Activated CD4-positive, alpha-beta memory T cell treated with anti-CD3 and anti-CD28 coated beads, Interleukin-2, amount 10 ng/mL, durations not matched to agents 7 days and 5 days (primary cell): ENCODE measurements around the gene PEMT. TPM values are rescaled to one million over a fixed set of nuclear protein-coding genes. Genes with fewer than 3 reads are reported as not detected.
A peak's percentile ranks its signal among the peaks of the same experiment; 100 is the strongest.
"Not testable (repeated sequence)": the region's sequence is repeated elsewhere in the genome, so short reads cannot be mapped to it uniquely, and the experiment has no call there.

Source experiments
- CTCF ChIA-PET: fragments of 350-600 bp; sonication (Branson Sonifier 250); formaldehyde crosslinking; loops from one replicate; lab custom pipeline; 2021; ENCODE audit warnings: antibody characterized with exemption, inconsistent platforms; lab: Charles Lee
- POLR2A ChIA-PET: fragments of 350-600 bp; sonication (Branson Sonifier 250); formaldehyde crosslinking; loops from one replicate; lab custom pipeline; 2021; ENCODE audit warnings: antibody characterized with exemption; lab: Charles Lee
- DNase-seq: peaks from one replicate; pipeline ENCODE4 v3.0.0-alpha.2; 2020
- H3K27ac Mint-ChIP-seq: one replicate; pipeline ENCODE4 v1.8.0; 2021; ENCODE audit warnings: mild to moderate bottlenecking, mixed read lengths
- H3K27me3 Mint-ChIP-seq: one replicate; pipeline ENCODE4 v1.8.0; 2021; ENCODE audit warnings: mixed read lengths
- H3K36me3 Mint-ChIP-seq: one replicate; pipeline ENCODE4 v1.8.0; 2021; ENCODE audit warnings: low read depth, mixed read lengths
- H3K4me1 Mint-ChIP-seq: one replicate; pipeline ENCODE4 v1.8.0; 2021; ENCODE audit warnings: mixed read lengths
- H3K4me3 Mint-ChIP-seq: one replicate; pipeline ENCODE4 v1.8.0; 2021; ENCODE audit warnings: mild to moderate bottlenecking, mixed read lengths
- H3K9me3 Mint-ChIP-seq: one replicate; pipeline ENCODE4 v1.8.0; 2021; ENCODE audit warnings: mixed read lengths
- total RNA-seq, 2 experiments: library from RNA; stranded (reverse); gene quantifications; one replicate each; pipeline ENCODE4 v1.2.3, GENCODE V29; 2021

Gene PEMT
- total RNA-seq, 2 experiments from 2014 or later = 17.2 to 22.0 TPM

DNA sequence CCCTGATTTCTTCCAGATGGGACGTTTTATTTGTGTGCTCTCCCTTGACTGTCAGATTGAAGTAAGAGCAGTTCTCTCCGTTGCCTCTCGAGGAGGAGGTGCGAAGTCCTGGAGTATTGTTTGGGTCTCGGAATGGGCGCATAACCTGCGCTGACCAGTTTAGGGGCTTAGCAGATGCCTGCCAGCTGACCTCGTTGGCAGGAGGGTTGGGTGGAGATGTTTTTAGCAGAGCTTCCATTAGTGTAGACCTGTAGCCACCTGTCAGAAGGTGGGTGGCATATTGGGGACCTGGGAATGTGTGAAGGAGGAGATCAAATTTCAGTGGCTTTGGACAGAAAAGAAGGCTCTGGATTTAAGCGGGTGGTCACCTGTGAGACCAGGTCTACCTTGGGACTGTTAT, 98.9 kb downstream of the PEMT start:
- POLR2A ChIA-PET = no interaction called here
- CTCF ChIA-PET = no interaction called here
- DNase-seq = no peak
- Mint-ChIP-seq H3K36me3 (peaks cover 27% of the 10 kb centered on the region), H3K27ac (no peak overlapping the region), H3K27me3 (peaks cover 14% of the 10 kb centered on the region), H3K9me3 (no peaks in the 10 kb centered on the region), H3K4me3 (no peak overlapping the region), H3K4me1 (peaks cover 21% of the 10 kb centered on the region)

DNA sequence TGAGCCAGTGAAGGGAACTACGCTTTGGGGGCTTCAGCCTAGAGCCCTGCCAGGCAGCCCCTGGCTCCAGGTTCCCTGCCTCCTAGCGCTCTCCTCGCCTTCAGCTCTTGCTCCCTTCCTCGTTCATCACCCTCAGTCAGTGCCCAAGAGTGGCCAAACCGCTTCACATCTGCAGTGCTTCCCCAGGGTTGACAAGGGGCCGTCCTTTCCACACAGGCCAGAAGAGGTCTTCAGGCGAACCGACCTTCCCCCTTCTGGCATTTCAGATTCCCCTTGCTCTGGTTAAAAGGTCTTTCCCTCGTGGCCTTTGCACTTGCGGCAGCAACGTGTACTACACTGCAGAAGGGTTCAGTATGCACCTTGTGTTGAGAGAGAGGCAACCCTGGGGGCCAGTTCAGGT, 99.4 kb downstream of the PEMT start:
- CTCF ChIA-PET = no interaction called here
- H3K9me3 Mint-ChIP-seq = no peaks in the 10 kb centered on the region
- peaks cover 18% of the 10 kb centered on the region for H3K4me1 Mint-ChIP-seq
- H3K36me3 Mint-ChIP-seq = peaks cover 32% of the 10 kb centered on the region
- POLR2A ChIA-PET = no interaction called here
- H3K27me3 Mint-ChIP-seq = peaks cover 14% of the 10 kb centered on the region
- no peak overlapping the region for H3K4me3 Mint-ChIP-seq
- no peak for DNase-seq
- H3K27ac Mint-ChIP-seq = no peak overlapping the region

DNA sequence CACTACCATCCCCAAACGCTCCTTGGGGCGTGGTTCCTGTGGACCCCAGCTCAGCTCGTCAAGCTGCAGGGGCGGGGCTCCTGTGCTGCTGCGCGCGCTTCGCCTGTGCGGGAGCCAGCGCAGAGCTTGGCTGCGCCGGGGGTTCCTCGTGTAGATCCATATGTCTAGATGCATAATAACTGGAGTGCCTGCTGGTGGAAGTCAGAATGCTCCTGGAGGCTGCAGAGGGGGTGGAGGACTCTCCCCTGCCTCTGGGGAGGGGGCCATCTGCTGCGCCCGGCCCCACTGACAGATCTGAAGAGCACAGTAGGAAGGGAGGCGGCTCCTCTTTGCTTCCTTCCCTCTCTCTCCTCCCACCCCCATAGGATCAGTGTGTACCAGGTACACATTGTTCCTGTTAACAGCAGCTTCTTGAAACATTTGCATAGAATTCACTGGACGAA, 99.9 kb downstream of the PEMT start:
- no peak for DNase-seq
- H3K4me3 Mint-ChIP-seq = no peak overlapping the region
- peaks cover 14% of the 10 kb centered on the region for H3K27me3 Mint-ChIP-seq
- no peaks in the 10 kb centered on the region for H3K9me3 Mint-ChIP-seq
- peaks cover 36% of the 10 kb centered on the region for H3K36me3 Mint-ChIP-seq
- POLR2A ChIA-PET = no interaction called here
- CTCF ChIA-PET = no interaction called here
- H3K27ac Mint-ChIP-seq = no peak overlapping the region
- peaks cover 18% of the 10 kb centered on the region for H3K4me1 Mint-ChIP-seq

DNA sequence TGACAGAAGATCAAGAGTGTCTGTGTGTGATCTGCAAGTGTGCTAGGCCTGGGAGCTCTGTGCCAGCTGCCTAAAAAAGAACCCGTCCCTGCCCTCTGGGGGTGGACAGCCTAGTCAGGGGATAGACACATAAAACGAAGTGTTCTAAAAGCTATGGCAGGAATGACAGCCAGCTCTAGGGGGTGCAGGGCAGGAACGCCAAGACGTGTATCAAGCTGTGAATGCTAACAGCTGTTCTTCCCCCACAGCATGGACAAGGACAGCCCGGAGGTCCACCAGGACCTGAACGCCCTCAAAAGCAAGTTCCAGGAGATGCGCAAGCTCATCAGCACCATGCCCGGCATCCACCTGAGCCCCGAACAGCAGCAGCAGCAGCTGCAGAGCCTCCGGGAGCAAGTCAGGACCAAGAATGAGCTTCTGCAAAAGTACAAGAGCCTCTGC, 100.5 kb downstream of the PEMT start:
- POLR2A ChIA-PET = no interaction called here
- DNase-seq = no peak
- no peak overlapping the region for H3K27ac Mint-ChIP-seq

DNA sequence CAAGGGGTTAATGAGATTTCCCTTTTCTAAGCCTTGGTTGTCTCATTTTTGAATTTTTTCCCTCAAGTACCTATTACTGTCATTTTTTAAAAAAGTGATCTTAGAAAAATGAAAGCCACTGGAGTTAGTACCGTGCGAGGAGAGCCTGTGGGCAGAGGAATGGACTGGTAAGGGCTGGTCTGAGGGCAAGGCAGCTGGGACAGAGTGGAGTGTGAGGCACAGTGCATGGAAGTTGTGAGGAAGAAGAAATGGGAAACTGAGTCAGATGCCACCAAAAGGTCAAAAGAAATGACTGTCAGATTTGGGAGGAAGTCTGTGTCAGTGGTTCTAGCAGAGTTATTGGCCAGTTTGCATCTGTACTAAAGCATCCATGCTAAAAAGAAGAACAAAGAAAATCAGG, 103.5 kb downstream of the PEMT start:
- no peak overlapping the region for H3K27ac Mint-ChIP-seq

More for the DNA sequence above, 100.5 kb downstream of the PEMT start:
- CTCF ChIA-PET = interaction anchor here (1.0 kb wide), 1 partner anchor 99 kb away, joined by 3 read pairs; no protein-coding TSS in a partner anchor
- Mint-ChIP-seq H3K36me3 (peaks cover 36% of the 10 kb centered on the region), H3K4me1 (peaks cover 18% of the 10 kb centered on the region), H3K27me3 (peaks cover 14% of the 10 kb centered on the region), H3K4me3 (no peak overlapping the region), H3K9me3 (no peaks in the 10 kb centered on the region)

DNA sequence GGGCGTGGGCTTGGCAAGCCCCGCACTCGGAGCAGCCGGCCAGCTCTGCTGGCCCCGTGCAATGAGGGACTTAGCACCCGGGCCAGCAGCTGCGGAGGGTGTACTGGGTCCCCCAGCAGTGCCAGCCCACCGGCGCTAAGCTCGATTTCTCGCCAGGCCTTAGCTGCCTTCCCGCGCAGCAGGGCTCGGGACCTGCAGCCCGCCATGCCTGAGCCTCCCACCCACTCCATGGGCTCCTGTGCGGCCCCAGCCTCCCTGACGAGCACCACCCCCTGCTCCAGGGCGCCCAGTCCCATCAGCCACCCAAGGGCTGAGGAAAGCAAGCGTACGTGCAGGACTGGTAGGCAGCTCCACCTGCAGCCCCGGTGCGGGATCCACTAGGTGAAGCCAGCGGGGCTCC, 105.1 kb downstream of the PEMT start:
- not testable (repeated sequence) for H3K9me3 Mint-ChIP-seq, H3K27me3 Mint-ChIP-seq, DNase-seq, H3K27ac Mint-ChIP-seq, H3K4me3 Mint-ChIP-seq
- ChIA-PET POLR2A (interaction anchor here (1.5 kb wide), 1 partner anchor 10 kb away, joined by 4 read pairs; the partner anchor contains the start of gene RASD1), CTCF (interaction anchor here (0.8 to 1.1 kb wide), 2 partner anchors 10 kb away, joined by 3 to 4 read pairs; partner anchors contain the start of gene RASD1)
- Mint-ChIP-seq H3K36me3 (peaks cover 38% of the 10 kb centered on the region), H3K4me1 (peaks cover 28% of the 10 kb centered on the region)

More for the DNA sequence above, 103.5 kb downstream of the PEMT start:
- no peak overlapping the region for H3K4me3 Mint-ChIP-seq
- no peaks in the 10 kb centered on the region for H3K27me3 Mint-ChIP-seq
- no peaks in the 10 kb centered on the region for H3K9me3 Mint-ChIP-seq
- ChIA-PET CTCF (no interaction called here), POLR2A (no interaction called here)
- H3K4me1 Mint-ChIP-seq = peaks cover 14% of the 10 kb centered on the region
- DNase-seq = no peak
- H3K36me3 Mint-ChIP-seq = peaks cover 46% of the 10 kb centered on the region

DNA sequence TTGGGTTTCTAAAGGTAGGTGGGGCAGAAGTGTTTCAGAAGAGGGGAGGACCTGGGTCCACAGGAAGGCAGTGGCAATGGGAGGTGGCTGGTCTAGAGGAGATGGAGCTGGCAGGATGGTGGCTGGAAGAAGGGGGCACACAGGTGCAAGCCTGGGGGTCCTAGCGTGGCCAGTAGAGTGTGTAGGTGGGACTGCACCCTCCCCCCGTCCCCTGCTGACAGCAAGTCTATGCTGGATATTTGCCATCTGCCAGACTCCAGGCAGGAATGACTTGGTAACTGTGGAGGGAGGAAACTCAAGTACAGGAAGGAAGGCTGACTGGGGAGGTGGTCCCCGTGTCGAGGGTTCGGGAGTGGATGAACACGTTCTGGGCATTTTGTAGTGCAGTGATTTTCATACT, 106.1 kb downstream of the PEMT start:
- Mint-ChIP-seq H3K4me3 (no peak overlapping the region), H3K9me3 (no peaks in the 10 kb centered on the region), H3K4me1 (peaks cover 37% of the 10 kb centered on the region), H3K27ac (no peak overlapping the region), H3K36me3 (peaks cover 40% of the 10 kb centered on the region), H3K27me3 (no peaks in the 10 kb centered on the region)
- POLR2A ChIA-PET = no interaction called here
- CTCF ChIA-PET = no interaction called here
- no peak for DNase-seq

DNA sequence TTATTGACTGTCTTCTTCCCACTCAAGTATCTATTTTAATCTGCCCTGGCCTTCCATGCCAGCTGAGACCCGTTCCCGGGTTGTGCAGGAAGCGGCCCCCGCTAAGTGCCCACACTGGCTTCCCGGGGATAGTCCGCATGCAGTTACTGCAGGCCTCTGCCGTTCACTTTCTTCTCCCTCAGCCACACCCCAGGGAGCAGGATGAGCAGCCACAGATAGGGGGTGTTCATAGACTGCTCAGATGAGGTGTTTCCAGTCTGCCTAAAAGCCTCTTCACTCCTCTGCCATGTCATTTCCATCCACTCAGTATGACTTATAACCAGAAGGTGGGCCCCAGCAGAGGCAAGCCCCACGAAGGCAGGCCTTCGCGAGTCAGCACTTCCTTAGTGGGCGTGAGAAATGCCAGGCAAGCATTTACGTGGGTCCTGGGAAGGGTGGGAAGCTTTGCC, 107.0 kb downstream of the PEMT start:
- DNase-seq = no peak
- Mint-ChIP-seq H3K4me3 (no peak overlapping the region), H3K36me3 (peaks cover 39% of the 10 kb centered on the region), H3K27ac (peak overlapping the region; percentile 3), H3K9me3 (no peaks in the 10 kb centered on the region), H3K4me1 (peaks cover 42% of the 10 kb centered on the region), H3K27me3 (no peaks in the 10 kb centered on the region)
- CTCF ChIA-PET = interaction anchor here (0.7 kb wide), 1 partner anchor 44 kb away, joined by 3 read pairs; no protein-coding TSS in a partner anchor
- POLR2A ChIA-PET = no interaction called here

DNA sequence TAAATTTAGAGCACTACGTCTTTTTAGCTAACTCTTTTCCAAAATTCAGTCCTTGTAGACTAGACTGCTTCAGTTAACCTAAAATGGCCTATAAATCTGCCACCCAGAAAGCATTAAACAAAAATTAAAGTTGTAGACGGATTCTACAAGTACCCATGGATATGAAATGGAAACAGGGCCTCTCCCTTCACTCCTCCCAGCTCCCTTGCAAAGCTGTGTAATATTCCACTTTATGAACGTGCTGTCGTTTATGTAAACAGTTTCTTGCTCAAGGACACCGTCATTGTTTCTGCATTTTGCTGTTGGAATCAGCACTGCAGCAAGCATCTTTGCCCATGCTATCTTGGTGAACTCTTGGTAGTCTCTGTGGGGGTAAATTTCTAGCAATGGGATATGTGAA, 109.6 kb downstream of the PEMT start:
- ChIA-PET CTCF (no interaction called here), POLR2A (no interaction called here)
- Mint-ChIP-seq H3K36me3 (peaks cover 32% of the 10 kb centered on the region), H3K27me3 (no peaks in the 10 kb centered on the region), H3K4me1 (peaks cover 63% of the 10 kb centered on the region), H3K27ac (no peak overlapping the region), H3K9me3 (no peaks in the 10 kb centered on the region), H3K4me3 (no peak overlapping the region)
- no peak for DNase-seq

DNA sequence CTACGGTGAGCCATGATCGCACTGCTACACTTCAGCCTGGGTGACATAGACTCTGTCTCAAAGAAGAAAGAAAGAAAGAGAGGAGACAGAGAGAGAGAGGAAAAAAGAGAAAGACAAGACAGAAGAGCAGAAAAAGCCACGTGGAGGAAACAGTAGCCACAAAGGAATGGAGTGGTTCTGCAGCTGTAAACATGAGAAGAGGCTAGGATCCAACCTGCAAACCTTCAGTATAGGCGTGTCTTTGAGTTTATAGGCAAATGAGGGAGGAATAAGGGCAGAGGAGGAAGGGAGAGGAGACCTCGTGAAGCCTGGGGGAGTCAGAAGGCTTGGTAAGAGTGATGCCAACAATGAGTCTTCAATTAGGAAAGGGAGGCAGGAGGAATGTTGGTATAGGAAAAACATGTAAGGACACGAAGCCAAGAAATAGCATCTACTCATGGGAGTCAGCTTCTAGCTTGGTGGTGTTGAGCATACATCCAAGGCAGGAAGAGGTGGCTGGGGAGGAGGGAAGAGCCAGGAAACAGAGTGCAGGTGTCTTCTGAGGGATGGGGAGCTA, 110.8 kb downstream of the PEMT start:
- H3K4me1 Mint-ChIP-seq = peaks cover 72% of the 10 kb centered on the region

DNA sequence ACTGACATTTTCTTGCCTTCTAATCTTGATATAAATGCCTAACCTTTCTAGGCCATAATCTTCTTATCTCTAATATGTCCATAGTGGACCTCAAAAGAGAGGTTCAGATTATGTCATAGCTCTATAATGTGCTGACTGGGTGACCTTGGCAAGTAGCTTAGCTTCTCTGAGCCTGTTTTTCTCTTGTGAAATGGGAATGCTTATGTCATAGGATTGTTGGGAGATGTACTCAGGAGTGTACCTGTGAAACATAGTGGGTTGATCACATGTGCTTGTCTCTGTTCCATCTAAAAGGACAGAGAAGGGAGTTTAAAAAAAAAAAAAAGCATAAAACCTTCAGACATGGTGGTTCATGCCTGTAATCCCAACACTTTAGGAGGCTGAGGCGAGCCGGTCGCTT, 112.3 kb downstream of the PEMT start:
- Mint-ChIP-seq H3K4me3 (no peak overlapping the region), H3K36me3 (peaks cover 22% of the 10 kb centered on the region), H3K27ac (no peak overlapping the region), H3K9me3 (no peaks in the 10 kb centered on the region), H3K4me1 (peaks cover 65% of the 10 kb centered on the region), H3K27me3 (peaks cover under 1% of the 10 kb centered on the region)
- ChIA-PET POLR2A (no interaction called here), CTCF (interaction anchor here (1.0 kb wide), 1 partner anchor 90 kb away, joined by 3 read pairs; no protein-coding TSS in a partner anchor)
- DNase-seq = no peak

More for the DNA sequence above, 110.8 kb downstream of the PEMT start:
- H3K9me3 Mint-ChIP-seq = no peaks in the 10 kb centered on the region
- H3K27ac Mint-ChIP-seq = no peak overlapping the region
- DNase-seq = no peak
- ChIA-PET CTCF (no interaction called here), POLR2A (interaction anchor here (1.6 kb wide), 1 partner anchor 16 kb away, joined by 4 read pairs; no protein-coding TSS in a partner anchor)
- peaks cover 28% of the 10 kb centered on the region for H3K36me3 Mint-ChIP-seq
- H3K27me3 Mint-ChIP-seq = no peaks in the 10 kb centered on the region
- H3K4me3 Mint-ChIP-seq = no peak overlapping the region

DNA sequence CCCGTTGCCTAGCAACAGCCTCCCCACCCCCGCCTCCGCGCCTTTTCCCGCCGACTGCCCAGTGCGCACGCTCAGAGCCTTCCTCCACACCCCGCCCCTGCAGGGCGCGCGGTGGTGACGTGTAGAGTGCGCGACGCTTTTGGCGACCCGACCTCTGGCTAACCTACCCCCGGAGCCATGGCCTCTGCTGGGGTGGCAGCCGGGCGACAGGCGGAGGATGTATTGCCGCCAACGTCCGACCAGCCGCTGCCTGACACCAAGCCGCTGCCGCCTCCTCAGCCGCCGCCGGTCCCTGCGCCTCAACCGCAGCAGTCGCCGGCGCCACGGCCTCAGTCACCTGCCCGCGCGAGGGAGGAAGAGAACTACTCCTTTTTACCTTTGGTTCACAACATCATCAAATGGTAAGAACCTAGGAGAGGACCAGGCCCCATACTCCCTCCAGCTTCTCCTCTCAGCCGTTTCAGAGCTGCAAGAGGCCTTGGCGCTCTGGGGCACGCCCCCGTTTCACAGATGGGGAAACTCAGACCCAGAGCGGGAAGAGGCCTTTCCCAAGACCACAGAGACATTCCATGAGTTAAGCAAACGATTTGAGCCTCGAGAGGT, 114.5 kb downstream of the PEMT start, which contains the start of gene MED9:
MED9 (plus strand) TSS at position 136 of the 603 bp plus-strand sequence; CDS start at position 178, 42 bp downstream.
- peaks cover 17% of the 10 kb centered on the region for H3K27me3 Mint-ChIP-seq
- no peaks in the 10 kb centered on the region for H3K9me3 Mint-ChIP-seq
- peak within 1 kb of the TSS; percentile 77 for H3K27ac Mint-ChIP-seq
- CTCF ChIA-PET = interaction anchor here (0.7 kb wide), 2 partner anchors 20 to 503 kb away, joined by 3 to 4 read pairs; partner anchors contain the start of gene RASD1
- POLR2A ChIA-PET = interaction anchor here (1.0 to 1.2 kb wide), 3 partner anchors 13 to 85 kb away, joined by 3 read pairs; no protein-coding TSS in a partner anchor
- peak within 1 kb of the TSS; percentile 90 for H3K4me3 Mint-ChIP-seq
- H3K36me3 Mint-ChIP-seq = peaks cover 16% of the 10 kb centered on the region
- peaks cover 54% of the 10 kb centered on the region for H3K4me1 Mint-ChIP-seq
- peak; percentile 94 for DNase-seq

DNA sequence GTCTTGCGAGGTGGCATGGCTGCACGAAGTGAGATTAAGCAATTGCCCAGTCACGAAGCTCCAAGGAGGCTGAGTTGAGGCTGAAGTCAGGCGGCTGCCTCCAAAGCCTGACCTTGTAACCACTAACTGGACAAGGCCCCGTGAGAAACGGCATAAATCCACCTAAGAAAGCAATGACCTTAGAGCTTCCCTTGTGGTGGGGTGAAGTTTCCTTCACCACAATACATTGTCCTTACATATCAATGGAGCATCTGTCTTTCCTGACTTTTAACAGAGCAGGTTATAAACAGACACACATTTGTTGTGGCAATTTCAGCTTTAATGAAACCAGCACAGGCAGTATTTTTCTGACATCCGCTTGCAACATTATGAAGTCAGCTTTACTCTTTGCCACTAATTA, 117.2 kb downstream of the PEMT start:
- no peak overlapping the region for H3K27ac Mint-ChIP-seq
- peaks cover 26% of the 10 kb centered on the region for H3K27me3 Mint-ChIP-seq
- no peak overlapping the region for H3K4me3 Mint-ChIP-seq
- H3K36me3 Mint-ChIP-seq = peaks cover 6% of the 10 kb centered on the region
- H3K4me1 Mint-ChIP-seq = peaks cover 32% of the 10 kb centered on the region
- ChIA-PET CTCF (interaction anchor here (1.0 kb wide), 1 partner anchor 22 kb away, joined by 3 read pairs; no protein-coding TSS in a partner anchor), POLR2A (no interaction called here)
- no peak for DNase-seq
- H3K9me3 Mint-ChIP-seq = no peaks in the 10 kb centered on the region
